Pancreas (tissue), 10 donors: ENCODE measurements around the gene MYO7A. TPM values are rescaled to one million over a fixed set of nuclear protein-coding genes. Genes with fewer than 3 reads are reported as not detected.

ENCODE experiments used
- ATAC-seq, 4 donors: fragments of 200-7000 bp; cut with Tn5 transposase; one replicate each; pipeline versions ENCODE4 v1.8.0 to v1.9.1; 2020; ENCODE audit warnings: mild to moderate bottlenecking in 4 of 4, moderate library complexity in 4 of 4
- DNase-seq, 6 donors: peaks; one replicate each; pipeline ENCODE4 v3.0.0-alpha.2; 2020
- FAIRE-seq: peaks from 2 replicates; lab custom pipeline; 2012; peaks lifted over from hg19 to GRCh38; lab: Jason Lieb, UNC
- H3K27ac ChIP-seq, 4 donors: fragments of 200-600 bp; sonication (generic); 1 replicate in 3 of 4; 2 replicates in 1 of 4; pipeline versions ENCODE4 v1.5.0 to v1.8.0; 2020
- H3K27me3 ChIP-seq, 4 donors: fragments of 200-600 bp; one replicate each; pipeline ENCODE4 v1.8.0; 2021
- H3K36me3 ChIP-seq, 3 donors: fragments of 200-600 bp; sonication (generic) in 1 of 3; one replicate each; pipeline versions ENCODE4 v1.5.0 to v1.8.0; 2020 to 2021
- H3K4me1 ChIP-seq, 3 donors: fragments of 200-600 bp; one replicate each; pipeline ENCODE4 v1.8.0; 2021
- H3K4me3 ChIP-seq, 4 donors: fragments of 200-600 bp; sonication (generic) in 2 of 4; one replicate each; pipeline versions ENCODE4 v1.5.0 to v1.8.0; 2020 to 2021
- H3K9me3 ChIP-seq, 4 donors: fragments of 200-600 bp; one replicate each; pipeline ENCODE4 v1.8.0; 2021
- CTCF ChIP-seq, 4 donors: fragments of 200-600 bp; sonication (generic) in 3 of 4; IDR thresholded peaks; one replicate each; pipeline versions ENCODE4 v1.5.0 to v1.8.0; 2021; ENCODE audit warnings: antibody characterized with exemption in 4 of 4
- WGBS, 2 donors: extraction: QIAGEN DNeasy Blood & Tissue Kit; methylation state at CpG; one replicate each; pipeline ENCODE4 v1.1.7; 2013; 5-methylcytosine and 5-hydroxymethylcytosine counted together
- intact Hi-C, 3 donors: fragments of 100-400 bp; cut with DNase I; formaldehyde crosslinking; loops; one replicate each; pipeline versions ENCODE4 v1.11.1 to v1.14.2; 2022
- polyA plus RNA-seq, 2 donors: library from polyadenylated mRNA; stranded (reverse); fragments of 200-250 nt; gene quantifications; one replicate each; pipeline ENCODE4 v1.2.3, GENCODE V29; 2013
- total RNA-seq, 6 donors: library from RNA; stranded (reverse); fragmentation: NEBNext Ultra II Directional in 4 of 6; extraction: Animal tissue kit (Norgen Biotek cat#: 25700) in 4 of 6; gene quantifications; one replicate each; pipeline versions ENCODE4 v1.2.1 to v1.2.4, GENCODE V29; 2021 to 2023
- donor health status: healthy with polysubstance abuse.
- donor health status: DM: no; HTN: no; CAD: no; lungs with moderate emphysema.
- donor health status: DM: no; HTN: no; CAD: no.
- donor health status: control.
- donor health status: control.
- donor health status: Bipolar disorder and iron deficiency.
- donor health status: DM: yes; HTN: yes; CAD: no.
- donor health status: DM: no; HTN: no; CAD: no.
- donor health status: DM: no; HTN: no; CAD: no.
- donor health status: DM: yes; HTN: yes; CAD: no.

MYO7A gene
- total and polyA plus RNA-seq, 8 donors, result 3.8 to 13.3 (median 7.1) TPM

GRCh38 chr11:77200351-77201268 is 72.6 kb downstream of the MYO7A start:
- intact Hi-C loops, result no loop called here
- FAIRE-seq, result no peak
- Histone ChIP-seq H3K4me1 (no peaks in the 10 kb centered on the region), H3K27ac (no peak overlapping the region), H3K36me3 (no peaks in the 10 kb centered on the region), H3K27me3 (no peaks in the 10 kb centered on the region), H3K9me3 (no peaks in the 10 kb centered on the region), H3K4me3 (no peak overlapping the region)
- no peak for TF ChIP-seq CTCF (IDR thresholded peaks at IDR 0.05)
- ATAC-seq, result no peak
- WGBS, 2 donors, result 79 to 87% methylated on average over 12 of the region's 12 CpGs
- peak in 4 of 6 donors; percentile 0 to 44 (median 16) for DNase-seq

- intact Hi-C loops, result no loop called here
- no peak for TF ChIP-seq CTCF (IDR thresholded peaks at IDR 0.05)
Observed at GRCh38 chr11:77201370-77201769, 73.3 kb downstream of the MYO7A start.

GRCh38 chr11:77201991-77202841 is 74.2 kb downstream of the MYO7A start:
- FAIRE-seq (no peak), DNase-seq (peak in 2 of 6 donors; percentile 46 to 58), ATAC-seq (no peak)
- intact Hi-C loops, result no loop called here
- no peak overlapping the region for H3K27ac ChIP-seq
- TF ChIP-seq CTCF (IDR thresholded peaks at IDR 0.05), result no peak
- no peaks in the 10 kb centered on the region for H3K36me3 ChIP-seq
- H3K4me3 ChIP-seq, result no peak overlapping the region
- no peaks in the 10 kb centered on the region for H3K27me3 ChIP-seq
- no peaks in the 10 kb centered on the region for H3K4me1 ChIP-seq
- H3K9me3 ChIP-seq, result no peaks in the 10 kb centered on the region
- 94 to 95% methylated on average over 23 of the region's 23 CpGs for WGBS, 2 donors

More at GRCh38 chr11:77201370-77201769, 73.3 kb downstream of the MYO7A start:
- FAIRE-seq, result no peak
- H3K4me3 ChIP-seq, result no peak overlapping the region
- no peaks in the 10 kb centered on the region for H3K9me3 ChIP-seq
- H3K27ac ChIP-seq, result no peak overlapping the region
- 92 to 94% methylated on average over 11 of the region's 11 CpGs for WGBS, 2 donors
- peak in 4 of 6 donors; percentile 0 to 34 (median 19) for DNase-seq
- H3K27me3 ChIP-seq, result no peaks in the 10 kb centered on the region
- no peaks in the 10 kb centered on the region for H3K36me3 ChIP-seq
- no peak for ATAC-seq
- no peaks in the 10 kb centered on the region for H3K4me1 ChIP-seq

- intact Hi-C loops, result no loop called here
- WGBS, 2 donors, result 92 to 93% methylated on average over 25 of the region's 25 CpGs
- H3K27me3 ChIP-seq, result no peaks in the 10 kb centered on the region
Observed at GRCh38 chr11:77202941-77203900, 75.2 kb downstream of the MYO7A start.

More at GRCh38 chr11:77202941-77203900, 75.2 kb downstream of the MYO7A start:
- no peaks in the 10 kb centered on the region for H3K4me1 ChIP-seq
- no peak overlapping the region for H3K27ac ChIP-seq
- FAIRE-seq (no peak), ATAC-seq (no peak), DNase-seq (peak in 2 of 6 donors; percentile 44 to 63)
- H3K9me3 ChIP-seq, result no peaks in the 10 kb centered on the region
- no peak for TF ChIP-seq CTCF (IDR thresholded peaks at IDR 0.05)
- H3K4me3 ChIP-seq, result no peak overlapping the region
- no peaks in the 10 kb centered on the region for H3K36me3 ChIP-seq
